Fibroblast of lung (primary cell): ENCODE data around the gene KAZALD1. TPM values are rescaled to one million over a fixed set of nuclear protein-coding genes. Genes with fewer than 3 reads are reported as not detected.

ENCODE experiments used
- DNase-seq, 2 donors: peaks; one replicate each; pipeline versions ENCODE4 v3.0.0 to v3.0.0-alpha.2; 2010; ENCODE audit warnings: low read depth in 2 of 2
- H2AFZ ChIP-seq: 2 replicates; pipeline ENCODE4 v1.5.1; 2012; ENCODE audit warnings: low read length, control low read depth, inconsistent platforms
- H3K27ac ChIP-seq: 2 replicates; pipeline ENCODE4 v1.5.1; 2011; ENCODE audit warnings: low read length, control low read depth; ENCODE audit not compliant: insufficient read depth
- H3K27me3 ChIP-seq: 2 replicates; pipeline ENCODE4 v1.5.1; 2011; ENCODE audit warnings: mild to moderate bottlenecking, low read length; ENCODE audit not compliant: control insufficient read depth, insufficient read depth
- H3K36me3 ChIP-seq: 2 replicates; pipeline ENCODE4 v1.5.1; 2011; ENCODE audit warnings: low read length; ENCODE audit not compliant: control insufficient read depth, insufficient read depth
- H3K4me1 ChIP-seq: 2 replicates; pipeline ENCODE4 v1.5.1; 2011; ENCODE audit warnings: low read length; ENCODE audit not compliant: control insufficient read depth, insufficient read depth; ENCODE audit errors: extremely low read depth
- H3K4me2 ChIP-seq: 2 replicates; pipeline ENCODE4 v1.5.1; 2011; ENCODE audit warnings: low read length, control low read depth; ENCODE audit not compliant: insufficient read depth; ENCODE audit errors: extremely low read depth
- H3K4me3 ChIP-seq, 4 experiments: fragments of 200-600 bp in 1 of 4; sonication (generic) in 1 of 4; replicated peaks in 1 of 4; 2 replicates each; pipeline ENCODE4 v1.5.1; 2011 to 2016; ENCODE audit warnings: low read length in 4 of 4, low read depth in 3 of 4, mild to moderate bottlenecking in 3 of 4, control low read depth in 2 of 4, inconsistent platforms in 1 of 4, mixed read lengths in 1 of 4; ENCODE audit not compliant: insufficient read depth in 1 of 4; ENCODE audit errors: control extremely low read depth in 1 of 4
- H3K79me2 ChIP-seq: 2 replicates; pipeline ENCODE4 v1.5.1; 2012; ENCODE audit warnings: mild to moderate bottlenecking, low read length, inconsistent platforms; ENCODE audit not compliant: control insufficient read depth, insufficient read depth
- H3K9ac ChIP-seq: 2 replicates; pipeline ENCODE4 v1.5.1; 2011; ENCODE audit warnings: mild to moderate bottlenecking, low read length, control low read depth; ENCODE audit not compliant: insufficient read depth
- H3K9me3 ChIP-seq: 2 replicates; pipeline ENCODE4 v1.5.1; 2012; ENCODE audit warnings: low read depth, low read length; ENCODE audit not compliant: control insufficient read depth, insufficient read depth
- H4K20me1 ChIP-seq: 2 replicates; pipeline ENCODE4 v1.5.1; 2011; ENCODE audit warnings: low read length; ENCODE audit not compliant: control insufficient read depth, insufficient read depth; ENCODE audit errors: extremely low read depth
- EZH2 ChIP-seq: IDR thresholded peaks from 2 replicates; pipeline ENCODE4 v1.5.1; 2012; ENCODE audit warnings: low read length, control low read depth, mild to moderate bottlenecking; ENCODE audit errors: missing control alignments
- polyA plus RNA-seq, 2 donors: library from polyadenylated mRNA; depleted of rRNA in 1 of 2; stranded (reverse) in 1 of 2; unstranded in 1 of 2; fragments of >200 nt; gene quantifications; 2 replicates each; pipeline ENCODE4 v1.2.1, GENCODE V29; 2011 to 2012; ENCODE audit warnings: missing spikeins in 1 of 2
- total RNA-seq: library from RNA; depleted of rRNA; stranded (reverse); fragments of >200 nt; gene quantifications from 2 replicates; pipeline ENCODE4 v1.2.1, GENCODE V29; 2014
- TF ChIP-seq, protein P1 (sequence below), 2 donors: IDR thresholded peaks in 1 of 2; conservative IDR thresholded peaks in 1 of 2; 1 replicate in 1 of 2; 2 replicates in 1 of 2; pipeline ENCODE4 v1.5.1; 2011 to 2012; ENCODE audit warnings: low read length in 2 of 2, control low read depth in 1 of 2, inconsistent platforms in 1 of 2, low read depth in 1 of 2, mild to moderate bottlenecking in 1 of 2

Gene KAZALD1
- total and polyA plus RNA-seq, 2 donors (not counting 1 experiment from before 2014, with no cell fraction given) = 4.6 to 19.8 TPM

DNA sequence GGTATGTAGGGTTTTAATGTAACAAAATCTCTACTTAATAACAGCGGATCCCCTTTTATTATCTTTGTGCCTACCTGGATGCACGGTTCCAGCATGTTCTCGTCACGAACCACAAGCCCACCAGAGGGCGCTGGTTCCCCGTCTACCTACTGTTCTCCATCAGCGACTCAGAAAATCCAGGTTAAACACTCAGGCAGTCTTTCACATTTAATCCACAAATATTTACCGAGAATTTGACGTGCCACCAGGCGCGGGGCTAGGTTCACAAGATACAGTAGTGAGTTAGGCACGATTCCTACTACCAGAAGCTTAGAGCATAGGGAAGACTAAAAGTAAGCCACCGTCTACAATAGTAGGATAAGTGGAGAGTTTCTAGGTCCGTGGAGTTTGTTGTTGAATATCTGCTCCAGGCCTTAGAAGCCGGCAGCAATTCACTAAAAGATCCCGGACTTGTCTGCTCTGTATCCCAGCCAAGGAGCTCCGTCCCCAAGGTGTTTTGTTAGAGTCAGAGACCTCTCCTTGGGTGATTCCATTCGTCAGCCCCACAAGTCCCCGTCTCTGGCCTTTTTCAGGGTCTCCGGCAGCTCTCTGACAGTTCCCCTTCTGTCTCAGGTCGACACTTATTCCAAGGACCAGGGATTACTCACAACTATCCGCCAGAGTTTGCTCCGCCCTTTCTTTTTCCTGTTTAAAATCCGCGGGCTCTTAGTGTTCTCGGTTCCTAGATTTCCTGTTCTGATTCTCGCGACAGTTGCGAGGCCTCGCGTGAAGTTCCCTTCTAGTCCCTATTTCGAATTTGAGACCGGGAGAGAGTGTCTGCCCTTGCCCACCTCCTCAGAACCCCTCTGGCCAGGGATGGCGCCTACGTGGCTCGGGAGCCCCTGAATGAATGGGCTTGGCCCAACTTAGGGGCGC, 1.5 kb upstream of the KAZALD1 start:
- DNase-seq = peak; percentile 86 to 96
- H3K9me3 ChIP-seq = no peaks in the 10 kb centered on the region
- peak overlapping the region; percentile 90 for H3K4me2 ChIP-seq
- peak overlapping the region; percentile 98 for H2AFZ ChIP-seq
- H3K4me1 ChIP-seq = peaks cover 6% of the 10 kb centered on the region
- H3K4me3 ChIP-seq = peak overlapping the region; percentile 70 to 98 (median 88)
- H3K36me3 ChIP-seq = peaks cover 2% of the 10 kb centered on the region
- peaks cover 13% of the 10 kb centered on the region for H3K79me2 ChIP-seq
- H4K20me1 ChIP-seq = no peaks in the 10 kb centered on the region
- no peaks in the 10 kb centered on the region for H3K27me3 ChIP-seq
- H3K9ac ChIP-seq = peak overlapping the region; percentile 98
- peak overlapping the region; percentile 97 for H3K27ac ChIP-seq
- TF ChIP-seq, protein P1, sequence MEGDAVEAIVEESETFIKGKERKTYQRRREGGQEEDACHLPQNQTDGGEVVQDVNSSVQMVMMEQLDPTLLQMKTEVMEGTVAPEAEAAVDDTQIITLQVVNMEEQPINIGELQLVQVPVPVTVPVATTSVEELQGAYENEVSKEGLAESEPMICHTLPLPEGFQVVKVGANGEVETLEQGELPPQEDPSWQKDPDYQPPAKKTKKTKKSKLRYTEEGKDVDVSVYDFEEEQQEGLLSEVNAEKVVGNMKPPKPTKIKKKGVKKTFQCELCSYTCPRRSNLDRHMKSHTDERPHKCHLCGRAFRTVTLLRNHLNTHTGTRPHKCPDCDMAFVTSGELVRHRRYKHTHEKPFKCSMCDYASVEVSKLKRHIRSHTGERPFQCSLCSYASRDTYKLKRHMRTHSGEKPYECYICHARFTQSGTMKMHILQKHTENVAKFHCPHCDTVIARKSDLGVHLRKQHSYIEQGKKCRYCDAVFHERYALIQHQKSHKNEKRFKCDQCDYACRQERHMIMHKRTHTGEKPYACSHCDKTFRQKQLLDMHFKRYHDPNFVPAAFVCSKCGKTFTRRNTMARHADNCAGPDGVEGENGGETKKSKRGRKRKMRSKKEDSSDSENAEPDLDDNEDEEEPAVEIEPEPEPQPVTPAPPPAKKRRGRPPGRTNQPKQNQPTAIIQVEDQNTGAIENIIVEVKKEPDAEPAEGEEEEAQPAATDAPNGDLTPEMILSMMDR (conservative IDR thresholded peaks at IDR 0.05 in 1 of 2, IDR thresholded peaks at IDR 0.05 in 1 of 2; ENCODE audit: low read depth in 1 of 2, low read length in 2 of 2) = peak; percentile 84 to 86
- TF ChIP-seq EZH2 = no peak

DNA sequence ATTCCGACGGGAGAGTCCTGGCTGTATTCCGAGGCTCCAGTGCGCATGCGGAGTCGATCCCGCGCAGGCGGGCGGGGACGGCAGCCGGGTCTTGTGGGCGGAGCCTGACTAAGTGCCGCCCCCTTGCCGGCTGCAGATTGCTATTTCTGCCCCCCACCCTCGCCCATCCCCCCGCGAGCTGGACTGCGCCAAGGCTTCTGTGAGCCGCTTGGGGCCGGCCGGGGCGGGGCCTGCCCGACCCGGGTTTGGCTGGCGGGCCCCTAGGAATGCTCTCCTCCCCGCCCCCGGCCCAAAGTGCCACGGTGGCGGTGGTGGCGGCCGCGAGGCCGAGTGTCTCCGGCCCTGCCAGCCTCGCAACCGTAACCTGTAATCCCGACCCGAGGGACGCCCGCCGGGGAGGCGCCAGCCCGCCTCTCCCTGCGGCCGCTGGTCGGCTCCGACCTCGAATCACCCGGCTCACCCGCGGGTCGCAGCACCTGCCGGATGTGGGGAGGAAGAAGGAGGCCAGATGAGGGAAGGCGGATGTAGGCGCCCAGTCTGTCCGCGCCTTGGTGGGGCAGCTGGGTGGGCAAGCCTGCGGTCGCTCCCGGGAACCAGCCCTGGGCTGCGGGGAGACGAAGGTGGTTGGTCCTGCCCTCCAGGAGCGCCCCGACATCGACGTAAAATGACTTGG, 702 bp upstream of the KAZALD1 start:
- H3K4me3 ChIP-seq = peak overlapping the region; percentile 70 to 98 (median 88)
- no peak for TF ChIP-seq EZH2
- TF ChIP-seq, protein P1 (conservative IDR thresholded peaks at IDR 0.05 in 1 of 2, IDR thresholded peaks at IDR 0.05 in 1 of 2; ENCODE audit: low read depth in 1 of 2, low read length in 2 of 2) = no peak
- no peaks in the 10 kb centered on the region for H4K20me1 ChIP-seq
- H3K4me1 ChIP-seq = peaks cover 10% of the 10 kb centered on the region
- H3K9me3 ChIP-seq = no peaks in the 10 kb centered on the region
- peak overlapping the region; percentile 97 for H3K27ac ChIP-seq
- H3K79me2 ChIP-seq = peaks cover 13% of the 10 kb centered on the region
- peak overlapping the region; percentile 98 for H2AFZ ChIP-seq
- H3K4me2 ChIP-seq = peak overlapping the region; percentile 90
- no peaks in the 10 kb centered on the region for H3K36me3 ChIP-seq
- peak; percentile 89 to 94 for DNase-seq
- H3K27me3 ChIP-seq = no peaks in the 10 kb centered on the region
- peak overlapping the region; percentile 98 for H3K9ac ChIP-seq
